ENCODE results near the gene HMOX2. TPM values are rescaled to one million over a fixed set of nuclear protein-coding genes. Genes with fewer than 3 reads are reported as not detected.

The HMOX2 gene, protein sequence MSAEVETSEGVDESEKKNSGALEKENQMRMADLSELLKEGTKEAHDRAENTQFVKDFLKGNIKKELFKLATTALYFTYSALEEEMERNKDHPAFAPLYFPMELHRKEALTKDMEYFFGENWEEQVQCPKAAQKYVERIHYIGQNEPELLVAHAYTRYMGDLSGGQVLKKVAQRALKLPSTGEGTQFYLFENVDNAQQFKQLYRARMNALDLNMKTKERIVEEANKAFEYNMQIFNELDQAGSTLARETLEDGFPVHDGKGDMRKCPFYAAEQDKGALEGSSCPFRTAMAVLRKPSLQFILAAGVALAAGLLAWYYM
- total RNA-seq (2022): 35.7 and 36.7 TPM in 2 replicates
- Bru-seq, nascent RNA: percentile 66 among the genes with signal in this experiment
- BruChase-seq, experiment 1, labeled RNA remaining after a 2-hour chase: percentile 66 among the genes with signal in this experiment
- percentile 68 among the genes with signal in this experiment for BruChase-seq, experiment 2, labeled RNA remaining after a 6-hour chase
- long read RNA-seq, transcript HMOX2-205 (7 exons, 1,797 nt): minor isoform, 7 of 124 reads
- long read RNA-seq, transcript HMOX2-208 (6 exons, 2,147 nt): major isoform, 87 of 124 reads
- long read RNA-seq, partial matches to known transcripts: 7 of 124 reads
- long read RNA-seq, other reads (novel, unspliced or antisense): 21 of 124 reads

DNA sequence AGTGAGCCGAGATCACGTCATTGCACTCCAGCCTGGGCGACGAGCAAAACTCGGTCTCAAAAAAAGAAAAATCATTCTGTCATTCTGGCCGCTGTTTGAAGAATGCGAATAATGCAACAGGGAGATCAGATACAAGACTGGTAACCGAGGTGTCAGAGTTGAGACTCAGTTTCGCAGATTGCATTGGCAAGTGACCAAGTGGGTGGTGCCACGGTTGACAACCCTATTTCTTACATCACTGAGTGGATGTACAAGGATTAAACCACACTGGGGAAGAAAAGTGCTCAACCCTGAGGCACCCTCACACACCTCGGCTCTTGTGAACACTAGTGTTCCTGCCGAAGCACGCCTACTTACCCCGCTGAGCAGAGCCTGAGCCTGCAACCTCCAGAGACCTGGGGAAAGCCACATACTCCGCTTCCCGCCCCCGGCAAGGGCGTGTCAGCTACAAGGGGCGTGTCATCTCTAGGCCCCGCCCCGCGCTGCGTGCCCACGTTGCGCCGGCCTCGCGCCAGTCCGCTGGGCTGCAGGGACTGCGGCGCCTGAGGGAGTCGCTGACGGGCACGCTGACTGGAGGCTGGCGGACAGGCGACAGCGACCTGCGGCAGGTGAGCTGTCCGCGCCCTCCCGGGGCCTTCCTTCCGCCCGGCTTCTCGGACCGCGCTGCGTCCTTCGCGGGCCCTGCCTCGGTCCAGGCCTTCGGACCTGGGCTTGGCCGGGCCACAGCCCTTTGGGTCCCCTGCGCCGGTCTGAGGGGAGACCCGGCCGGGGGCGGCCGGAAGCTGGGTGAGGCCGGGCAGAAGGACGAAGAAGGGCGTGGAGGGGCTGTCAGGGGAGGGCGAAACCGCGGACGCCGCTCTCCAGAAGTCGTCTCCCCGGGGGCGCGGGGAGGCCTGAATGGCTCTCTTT, at the start of gene HMOX2:
Gene HMOX2, plus strand, starts transcription at position 519 of the 909 bp plus-strand sequence. CDS start 29,127 bp downstream, outside the sequence.
- intact Hi-C loops (cut with micrococcal nuclease; ENCODE audit: unreplicated experiment): loop anchor here (2.0 to 5.0 kb wide), 2 partner anchors 25 to 49 kb away; partner anchors contain the start of gene DNAJA3
- H3K9me3 Mint-ChIP-seq (ENCODE audit: unreplicated experiment): no peaks in the 10 kb centered on the region
- peak within 1 kb of the TSS; percentile 90 for H3K4me3 Mint-ChIP-seq (ENCODE audit: unreplicated experiment)
- no peaks in the 10 kb centered on the region for H3K4me1 Mint-ChIP-seq (ENCODE audit: low read depth, unreplicated experiment)
- TF ChIP-seq, protein P1, sequence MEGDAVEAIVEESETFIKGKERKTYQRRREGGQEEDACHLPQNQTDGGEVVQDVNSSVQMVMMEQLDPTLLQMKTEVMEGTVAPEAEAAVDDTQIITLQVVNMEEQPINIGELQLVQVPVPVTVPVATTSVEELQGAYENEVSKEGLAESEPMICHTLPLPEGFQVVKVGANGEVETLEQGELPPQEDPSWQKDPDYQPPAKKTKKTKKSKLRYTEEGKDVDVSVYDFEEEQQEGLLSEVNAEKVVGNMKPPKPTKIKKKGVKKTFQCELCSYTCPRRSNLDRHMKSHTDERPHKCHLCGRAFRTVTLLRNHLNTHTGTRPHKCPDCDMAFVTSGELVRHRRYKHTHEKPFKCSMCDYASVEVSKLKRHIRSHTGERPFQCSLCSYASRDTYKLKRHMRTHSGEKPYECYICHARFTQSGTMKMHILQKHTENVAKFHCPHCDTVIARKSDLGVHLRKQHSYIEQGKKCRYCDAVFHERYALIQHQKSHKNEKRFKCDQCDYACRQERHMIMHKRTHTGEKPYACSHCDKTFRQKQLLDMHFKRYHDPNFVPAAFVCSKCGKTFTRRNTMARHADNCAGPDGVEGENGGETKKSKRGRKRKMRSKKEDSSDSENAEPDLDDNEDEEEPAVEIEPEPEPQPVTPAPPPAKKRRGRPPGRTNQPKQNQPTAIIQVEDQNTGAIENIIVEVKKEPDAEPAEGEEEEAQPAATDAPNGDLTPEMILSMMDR (IDR thresholded peaks at IDR 0.05; ENCODE audit: insufficient read depth in 1 of 2, low read depth in 1 of 2, low read length in 1 of 2, severe bottlenecking in 1 of 2, unreplicated experiment in 1 of 2): peak in 1 of 2 experiments; percentile 51
- Histone ChIP-seq H3K4me1 (peaks cover 5% of the 10 kb centered on the region), H3K4me3 (ENCODE audit: low read depth, low read length) (peak within 1 kb of the TSS; percentile 72), H3K27me3 (replicated peaks; ENCODE audit: control insufficient read depth, insufficient read depth, low read length) (no peaks in the 10 kb centered on the region), H3K36me3 (ENCODE audit: control insufficient read depth, insufficient read depth, low read length) (no peaks in the 10 kb centered on the region), H3K9me3 (no peaks in the 10 kb centered on the region)
- ChIA-PET POLR2A (interaction anchor here (0.7 kb wide), 4 partner anchors 12 to 326 kb away, joined by 3 to 7 read pairs (median 4); partner anchors contain the start of genes CDIP1 and ROGDI), CTCF (interaction anchor here (1.2 to 1.8 kb wide), 3 partner anchors 11 to 99 kb away, joined by 3 to 10 read pairs (median 5); no protein-coding TSS in a partner anchor)
- H3K27me3 Mint-ChIP-seq (ENCODE audit: insufficient read depth, unreplicated experiment): no peaks in the 10 kb centered on the region
- H3K36me3 Mint-ChIP-seq (ENCODE audit: insufficient read depth, unreplicated experiment): peaks cover 9% of the 10 kb centered on the region
- no TSS peak for BruUV-seq (replicated peaks)
- DNase-seq: peak; percentile 94 to 96
- H3K27ac Mint-ChIP-seq (ENCODE audit: unreplicated experiment): peak within 1 kb of the TSS; percentile 94

DNA sequence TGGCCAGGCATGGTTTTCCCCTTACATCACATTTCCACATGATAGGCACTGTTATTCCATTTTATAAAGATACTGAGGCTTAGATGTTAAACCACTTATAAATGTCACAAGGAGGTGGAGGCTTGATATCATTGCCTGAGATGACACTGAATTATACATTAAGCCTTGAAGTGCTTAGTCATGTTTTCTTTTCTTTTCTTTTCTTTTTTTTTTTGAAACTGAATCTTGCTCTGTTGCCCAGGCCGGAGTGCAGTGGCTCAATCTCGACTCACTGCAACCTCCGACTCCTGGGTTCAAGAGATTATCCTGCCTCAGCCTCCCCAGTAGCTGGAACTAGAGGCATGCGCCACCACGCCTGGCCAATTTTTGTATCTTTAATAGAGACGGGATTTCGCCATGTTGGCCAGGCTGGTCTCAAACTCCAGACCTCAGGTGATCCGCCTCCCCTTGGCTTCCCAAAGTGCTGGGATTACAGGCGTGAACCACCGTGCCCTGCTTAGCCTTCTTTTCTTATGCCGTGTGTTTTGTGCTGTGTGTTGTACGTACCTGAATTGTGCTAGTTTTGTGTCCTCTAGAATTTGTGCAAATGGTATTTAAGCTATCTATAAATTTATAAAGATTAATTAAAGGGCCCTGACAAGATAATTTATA, 49.4 kb upstream of the HMOX2 start:
- H3K27me3 Mint-ChIP-seq (ENCODE audit: insufficient read depth, unreplicated experiment): no peaks in the 10 kb centered on the region
- H3K4me3 Mint-ChIP-seq (ENCODE audit: unreplicated experiment): peak overlapping the region; percentile 94
- peaks cover 6% of the 10 kb centered on the region for H3K4me1 Mint-ChIP-seq (ENCODE audit: low read depth, unreplicated experiment)
- BruUV-seq (replicated peaks): TSS peak; percentile 52
- H3K4me1 ChIP-seq: peaks cover 9% of the 10 kb centered on the region; the same call in 1 of the 2 replicates
- CTCF ChIA-PET: no interaction called here
- H3K27me3 ChIP-seq (replicated peaks; ENCODE audit: control insufficient read depth, insufficient read depth, low read length): no peaks in the 10 kb centered on the region
- H3K4me3 ChIP-seq (ENCODE audit: low read depth, low read length): peak overlapping the region; percentile 50
- peak overlapping the region; percentile 99 for H3K27ac Mint-ChIP-seq (ENCODE audit: unreplicated experiment)
- no peak for DNase-seq
- POLR2A ChIA-PET: interaction anchor here (0.6 kb wide), 1 partner anchor 425 kb away, joined by 3 read pairs; no protein-coding TSS in a partner anchor
- H3K36me3 Mint-ChIP-seq (ENCODE audit: insufficient read depth, unreplicated experiment): peaks cover 47% of the 10 kb centered on the region
- intact Hi-C loops (cut with micrococcal nuclease; ENCODE audit: unreplicated experiment): loop anchor here (5.0 kb wide), 2 partner anchors 50 to 185 kb away; partner anchors contain the start of genes HMOX2 and UBALD1
- no peaks in the 10 kb centered on the region for H3K9me3 Mint-ChIP-seq (ENCODE audit: unreplicated experiment)
- H3K9me3 ChIP-seq: no peaks in the 10 kb centered on the region
- H3K36me3 ChIP-seq (ENCODE audit: control insufficient read depth, insufficient read depth, low read length): no peaks in the 10 kb centered on the region; the same call in 1 of the 2 replicates
- TF ChIP-seq, protein P1 (IDR thresholded peaks at IDR 0.05; ENCODE audit: insufficient read depth in 1 of 2, low read depth in 1 of 2, low read length in 1 of 2, severe bottlenecking in 1 of 2, unreplicated experiment in 1 of 2): no peak

Data from Caco-2 (cell line).